GM19463 (cell line): ENCODE data around the gene RNF41.
"Not testable (repeated sequence)": the region's sequence is repeated elsewhere in the genome, so short reads cannot be mapped to it uniquely, and the experiment has no call there.

ENCODE experiments used
- ATAC-seq: cut with Tn5 transposase; IDR thresholded peaks from one replicate; pipeline ENCODE4 v1.9.1; 2021; ENCODE audit warnings: mild to moderate bottlenecking, moderate library complexity; ENCODE audit not compliant: unreplicated experiment

Gene RNF41

DNA sequence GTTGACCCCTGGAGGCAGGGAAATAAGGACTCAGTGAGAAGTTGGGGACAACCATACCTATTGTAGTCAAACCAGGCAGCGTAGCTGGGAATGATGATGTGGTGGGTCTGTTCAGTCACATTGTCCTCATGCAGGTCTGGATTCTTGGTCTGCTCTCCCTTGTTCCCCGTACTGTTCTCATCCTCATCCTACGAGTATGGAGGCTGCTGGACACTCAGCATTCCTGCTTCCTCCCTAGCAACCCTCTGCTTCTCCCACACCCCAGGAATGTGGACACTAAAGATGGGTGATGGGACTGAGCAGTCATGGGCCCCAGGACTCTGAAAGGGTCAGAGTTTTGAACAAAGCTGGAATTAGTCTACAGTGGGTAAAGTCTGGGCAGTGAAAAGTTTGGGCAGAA is 43.4 kb downstream of the RNF41 start:
- ATAC-seq = no peak

DNA sequence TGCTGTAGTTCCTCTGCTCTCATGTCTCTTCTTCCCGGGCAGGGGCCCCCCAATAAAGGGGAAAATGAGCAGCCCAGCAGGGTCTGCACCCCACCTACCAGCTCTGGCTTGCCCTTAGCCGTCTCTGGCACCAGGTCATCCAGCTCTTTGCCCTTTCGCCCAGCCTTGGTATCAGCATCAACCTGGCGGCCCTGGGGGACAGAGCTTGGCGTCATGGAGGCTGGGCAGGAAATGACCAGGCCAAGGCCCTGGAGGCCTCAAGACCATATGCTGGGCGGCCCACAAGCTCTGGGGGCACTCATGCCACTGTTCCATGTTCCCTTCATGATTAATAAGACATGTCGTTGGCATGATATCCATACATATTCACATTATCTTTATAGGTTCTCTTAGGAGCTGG is 48.9 kb downstream of the RNF41 start:
- no peak for ATAC-seq

DNA sequence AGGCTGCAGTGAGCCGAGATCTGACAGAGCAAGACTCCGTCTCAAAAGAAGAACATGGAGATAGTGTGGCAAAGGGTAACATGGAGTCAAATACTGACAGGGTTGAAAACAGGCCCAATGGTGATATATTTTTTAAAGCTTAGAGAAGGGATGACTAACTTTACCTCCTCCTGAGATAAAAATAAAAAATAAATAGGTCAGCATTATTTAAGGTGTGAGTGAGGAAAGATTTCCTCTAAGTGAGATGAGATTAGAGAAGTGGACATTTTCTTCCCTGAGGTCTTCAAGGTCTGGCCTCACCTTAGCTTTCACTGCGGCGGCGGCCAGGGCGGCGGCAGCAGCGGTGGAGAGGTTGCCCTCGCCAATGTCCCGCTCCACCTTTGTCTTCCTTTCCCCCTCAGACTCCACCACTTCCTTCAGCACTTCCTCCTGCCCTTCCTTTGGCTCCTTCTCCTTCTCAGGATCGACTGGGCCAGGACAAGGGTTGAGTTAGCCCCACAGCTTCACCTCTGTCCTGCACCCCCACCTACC is 52.4 kb downstream of the RNF41 start:
- ATAC-seq = no peak

DNA sequence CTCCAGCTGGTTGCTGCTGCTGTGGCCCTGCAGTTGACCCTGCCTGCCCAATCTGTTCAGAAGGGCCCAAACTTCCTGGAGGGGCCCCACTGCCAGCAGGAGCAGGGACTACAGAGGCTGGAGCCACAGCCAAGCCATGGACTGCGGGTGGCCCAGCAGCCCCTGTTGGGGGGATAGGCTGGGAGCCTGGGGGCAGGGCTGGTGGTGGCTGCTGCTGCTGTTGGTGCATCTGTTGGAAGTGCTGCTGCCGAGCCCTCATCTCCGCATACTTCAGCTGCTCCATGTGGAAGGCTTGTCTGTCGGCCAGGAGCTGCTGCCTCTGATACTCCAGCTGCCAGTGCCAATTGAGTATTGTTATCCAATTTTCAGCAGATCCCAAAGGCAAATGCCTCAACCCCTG is 56.4 kb downstream of the RNF41 start:
- ATAC-seq = no peak

- no peak for ATAC-seq
Measured at GRCh38 chr12:56164345-56164729, 57.4 kb downstream of the RNF41 start.

GRCh38 chr12:56163533-56164344 is 58.0 kb downstream of the RNF41 start:
- ATAC-seq = no peak

GRCh38 chr12:56162468-56163290 is 59.0 kb downstream of the RNF41 start:
- ATAC-seq = no peak

- no peak for ATAC-seq
Measured at GRCh38 chr12:56161690-56162351, 59.9 kb downstream of the RNF41 start.

DNA sequence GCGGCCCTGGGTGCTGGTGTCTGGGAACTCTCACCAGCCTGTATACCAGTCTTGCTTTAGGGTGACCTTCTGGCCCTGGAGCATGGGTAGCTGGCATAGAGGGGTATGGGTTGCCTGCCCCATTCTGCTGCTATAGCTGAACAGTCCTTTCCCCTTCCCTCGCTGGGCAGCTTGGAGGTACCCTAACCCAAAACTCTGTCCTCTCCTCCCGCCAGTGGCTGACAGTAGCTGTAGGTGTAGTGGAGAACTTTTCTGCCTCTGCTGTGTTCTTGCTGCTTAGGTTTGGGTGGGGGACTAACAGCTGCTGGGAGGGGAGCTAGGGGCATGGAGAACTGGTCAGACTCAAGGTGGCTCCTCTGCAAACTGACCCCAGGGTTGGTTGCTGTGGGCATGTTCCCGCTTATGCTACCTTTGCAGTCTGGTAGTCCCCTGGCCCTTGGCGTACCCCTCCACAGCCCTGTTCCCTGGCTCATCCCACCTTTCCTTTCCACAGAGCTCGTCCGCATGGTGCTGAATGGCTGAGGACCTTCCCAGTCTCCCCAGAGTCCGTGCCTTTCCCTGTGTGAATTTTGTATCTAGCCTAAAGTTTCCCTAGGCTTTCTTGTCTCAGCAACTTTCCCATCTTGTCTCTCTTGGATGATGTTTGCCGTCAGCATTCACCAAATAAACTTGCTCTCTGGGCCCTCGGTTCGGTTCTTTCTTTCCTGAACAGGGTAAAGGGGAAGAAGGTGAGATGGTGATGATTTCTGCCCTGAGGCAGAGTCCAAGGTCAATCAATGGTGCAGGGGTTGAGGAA is 60.6 kb downstream of the RNF41 start:
- no peak for ATAC-seq

DNA sequence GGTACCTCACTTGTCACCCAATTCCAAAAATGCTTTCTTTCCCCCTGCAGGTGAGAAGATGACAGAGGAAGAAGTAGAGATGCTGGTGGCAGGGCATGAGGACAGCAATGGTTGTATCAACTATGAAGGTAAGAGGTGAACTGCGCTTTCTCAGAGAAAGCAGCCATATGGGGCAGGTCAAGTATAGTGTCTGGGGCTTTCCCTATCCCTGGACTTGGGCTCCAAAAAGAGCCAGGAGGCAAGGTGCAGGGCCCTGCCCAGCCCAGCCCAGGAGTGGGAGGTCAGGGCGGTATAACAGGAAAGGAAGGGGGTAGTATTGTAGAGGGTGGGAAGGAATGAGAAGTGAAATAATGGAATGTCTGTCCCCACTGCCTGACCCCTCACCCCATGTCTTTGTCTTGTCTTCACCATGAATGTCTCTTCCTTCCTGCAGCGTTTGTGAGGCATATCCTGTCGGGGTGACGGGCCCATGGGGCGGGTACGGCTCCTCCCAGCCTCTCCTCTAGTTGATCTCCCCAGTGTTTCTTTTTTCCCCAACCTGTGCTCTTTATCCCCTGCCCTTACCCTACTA is 61.4 kb downstream of the RNF41 start:
- no peak for ATAC-seq

GRCh38 chr12:56159482-56160192 is 62.1 kb downstream of the RNF41 start:
- ATAC-seq = no peak

- no peak for ATAC-seq
Measured at GRCh38 chr12:56158926-56159461, 62.7 kb downstream of the RNF41 start.

- peak; percentile 80 for ATAC-seq
Measured at GRCh38 chr12:56158029-56158925, 63.4 kb downstream of the RNF41 start, which contains the start of gene MYL6. TSS of gene MYL6 (plus strand) at chr12:56158359. CDS start at chr12:56158402, 43 bp downstream.

- ATAC-seq = peak; percentile 29
Measured at GRCh38 chr12:56157201-56158028, 64.3 kb downstream of the RNF41 start.

DNA sequence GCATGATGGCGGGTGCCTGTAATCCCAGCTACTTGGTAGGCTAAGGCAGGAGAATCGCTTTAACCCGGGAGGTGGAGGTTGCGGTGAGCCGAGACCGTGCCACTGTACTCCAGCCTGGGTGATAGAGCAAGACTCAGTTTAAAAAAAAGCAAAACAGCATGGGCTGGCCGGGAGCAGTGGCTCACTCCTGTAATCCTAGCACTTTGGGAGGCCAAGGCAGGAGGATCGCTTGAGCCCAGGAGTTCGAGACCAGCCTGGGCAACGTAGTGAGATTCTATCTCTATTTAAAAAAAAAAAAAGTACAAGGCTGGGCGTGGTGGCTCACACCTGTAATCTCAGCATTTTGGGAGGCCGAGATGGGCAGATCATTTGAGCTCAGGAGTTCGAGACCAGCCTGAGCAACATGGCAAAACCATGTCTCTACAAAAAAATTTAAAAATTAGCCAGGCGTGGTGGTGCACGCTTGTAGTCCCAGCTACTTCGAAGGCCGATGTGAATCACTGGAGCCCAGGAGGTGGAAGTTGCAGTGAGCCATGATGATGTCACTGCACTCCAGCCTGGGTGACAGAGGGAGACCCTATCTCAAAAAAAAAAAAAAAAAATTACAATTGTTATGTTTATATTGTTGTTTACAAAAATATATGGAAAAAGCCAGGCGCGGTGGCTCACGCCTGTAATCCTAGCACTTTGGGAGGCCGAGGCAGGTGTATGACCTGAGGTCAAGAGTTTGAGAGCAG is 65.1 kb downstream of the RNF41 start:
- ATAC-seq = not testable (repeated sequence)

DNA sequence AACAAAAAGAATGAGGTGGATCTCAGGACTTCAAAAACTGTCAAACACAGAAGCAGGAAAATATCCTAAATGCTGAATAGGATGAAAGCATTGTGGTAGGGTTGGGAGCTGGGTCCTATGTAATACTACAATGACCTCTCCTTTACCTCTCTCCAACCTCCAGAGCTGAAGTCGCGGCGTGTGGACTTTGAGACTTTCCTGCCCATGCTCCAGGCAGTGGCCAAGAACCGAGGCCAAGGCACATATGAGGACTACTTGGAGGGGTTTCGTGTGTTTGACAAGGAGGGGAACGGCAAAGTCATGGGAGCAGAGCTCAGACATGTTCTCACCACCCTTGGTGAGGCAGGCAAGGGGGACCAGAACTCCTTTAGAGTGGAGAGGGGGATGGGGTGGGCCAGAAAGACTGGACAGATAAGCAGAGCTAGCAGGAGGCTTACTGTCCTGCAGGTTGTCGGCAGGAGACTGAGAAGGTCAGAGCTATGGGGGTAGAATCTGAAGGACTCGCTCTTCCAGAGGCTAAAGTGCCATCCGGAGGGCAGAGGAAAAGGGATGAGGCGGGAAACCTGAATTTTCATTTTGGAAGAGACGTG is 66.4 kb downstream of the RNF41 start:
- no peak for ATAC-seq
